AG10803 (cell line): ENCODE measurements around the gene CCER1.
A peak's percentile ranks its signal among the peaks of the same experiment; 100 is the strongest.
"Not testable (repeated sequence)": the region's sequence is repeated elsewhere in the genome, so short reads cannot be mapped to it uniquely, and the experiment has no call there.

Experiments used
- DNase-seq: peaks from one replicate; pipeline ENCODE4 v3.0.0; 2010; ENCODE audit warnings: low read depth
- H3K4me3 ChIP-seq: 2 replicates; pipeline ENCODE4 v1.5.1; 2011; ENCODE audit warnings: mild to moderate bottlenecking, low read length, control low read depth
- CTCF ChIP-seq: conservative IDR thresholded peaks from 2 replicates; pipeline ENCODE4 v1.5.1; 2011; ENCODE audit warnings: mild to moderate bottlenecking, low read length, control low read depth, inconsistent platforms

Gene CCER1

DNA sequence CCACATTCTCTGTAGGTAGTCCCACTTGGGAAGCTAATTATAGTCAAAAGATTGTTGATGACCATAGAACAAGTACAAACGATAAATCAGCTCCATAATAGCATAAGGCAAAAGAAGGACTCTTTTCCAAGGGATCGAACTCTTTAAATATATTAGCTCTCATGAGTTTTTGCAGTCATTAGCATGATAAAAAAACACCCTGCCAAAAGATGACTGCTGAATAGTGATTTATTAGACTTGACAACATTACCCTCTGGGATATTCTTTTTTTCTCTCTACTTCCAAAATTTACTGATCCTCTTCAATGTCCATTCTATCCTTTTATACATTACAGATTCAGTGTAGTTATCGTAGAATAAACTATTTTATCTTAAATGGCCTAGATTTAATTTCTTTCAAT, 35.6 kb upstream of the CCER1 start:
- no peak for TF ChIP-seq CTCF
- no peak for DNase-seq
- no peak overlapping the region for H3K4me3 ChIP-seq

DNA sequence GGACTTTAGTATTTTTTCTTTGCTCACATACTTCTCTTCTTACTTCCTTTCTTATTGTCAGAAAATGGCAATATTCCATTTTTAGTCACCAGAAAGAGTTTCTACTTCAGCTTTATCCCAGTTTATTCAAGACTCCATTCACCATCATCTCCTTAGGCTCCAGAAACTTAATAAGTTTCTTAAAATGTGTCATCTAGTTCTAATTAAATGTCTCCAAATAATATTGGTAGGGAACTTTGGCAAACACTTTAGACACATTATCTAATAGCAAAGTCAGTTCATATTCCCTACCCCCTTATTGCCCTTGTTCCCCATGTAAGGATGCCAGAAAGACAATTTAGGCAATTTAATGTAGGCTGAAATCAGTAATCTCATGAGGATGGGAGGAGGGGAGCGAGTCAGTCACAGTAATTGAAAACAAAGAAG, 34.7 kb upstream of the CCER1 start:
- DNase-seq = no peak
- H3K4me3 ChIP-seq = no peak overlapping the region
- no peak for TF ChIP-seq CTCF

- H3K4me3 ChIP-seq = no peak overlapping the region
- no peak for TF ChIP-seq CTCF
- DNase-seq = no peak
These were observed 32.5 kb upstream of the CCER1 start for GRCh38 chr12:90987520-90987919.

GRCh38 chr12:90987101-90987500, 32.1 kb upstream of the CCER1 start:
- peak; percentile 50 for DNase-seq

DNA sequence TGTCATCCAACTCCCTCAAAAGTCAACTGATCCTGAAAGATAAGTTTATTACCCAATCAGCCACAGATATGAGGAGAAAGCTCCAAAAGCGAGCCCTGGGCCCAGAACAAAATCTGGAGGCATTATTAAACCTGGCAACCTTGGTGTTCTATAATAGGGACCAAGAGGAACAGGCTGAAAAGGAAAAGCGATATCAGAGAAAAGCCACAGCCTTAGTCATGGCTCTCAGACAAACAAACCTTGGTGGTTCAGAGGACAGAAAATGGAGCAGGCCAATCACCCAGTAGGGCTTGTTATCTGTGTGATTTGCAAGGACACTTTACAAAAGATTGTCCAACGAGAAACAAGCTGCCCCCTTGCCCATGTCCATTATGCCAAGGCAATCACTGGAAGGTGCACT, 30.4 kb upstream of the CCER1 start:
- H3K4me3 ChIP-seq, DNase-seq: not testable (repeated sequence)

More at GRCh38 chr12:90987101-90987500, 32.1 kb upstream of the CCER1 start:
- no peak overlapping the region for H3K4me3 ChIP-seq
- TF ChIP-seq CTCF = no peak

DNA sequence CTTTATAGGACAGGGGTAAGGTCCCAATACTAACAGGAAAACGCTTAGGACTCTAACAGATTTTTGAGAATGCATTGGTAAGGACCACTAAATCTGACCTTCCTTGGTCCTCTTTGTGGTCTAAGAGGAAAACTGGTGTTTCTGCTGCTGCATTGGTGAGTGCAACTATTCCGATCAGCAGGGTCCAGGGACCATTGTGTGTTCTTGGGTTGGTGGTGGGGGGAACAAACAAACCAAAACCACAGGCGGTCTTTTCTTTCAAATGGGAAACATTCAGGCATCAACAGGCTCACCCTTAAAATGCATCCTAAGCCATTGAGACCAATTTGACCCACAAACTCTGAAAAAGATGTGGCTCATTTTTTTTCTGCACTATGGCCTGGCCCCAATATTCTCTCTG, 29.1 kb upstream of the CCER1 start:
- DNase-seq = no peak
- TF ChIP-seq CTCF = no peak
- H3K4me3 ChIP-seq = no peak overlapping the region

GRCh38 chr12:90982170-90982569, 27.2 kb upstream of the CCER1 start:
- no peak for TF ChIP-seq CTCF
- no peak for DNase-seq
- H3K4me3 ChIP-seq = no peak overlapping the region

- peak; percentile 84 for DNase-seq
- TF ChIP-seq CTCF = no peak
- H3K4me3 ChIP-seq = no peak overlapping the region
These were observed 25.0 kb upstream of the CCER1 start for GRCh38 chr12:90979951-90980350.
